ENCODE data around the gene EHHADH.

- TF ChIP-seq CTCF (IDR thresholded peaks at IDR 0.05) (no peak), POLR2A (IDR thresholded peaks at IDR 0.05) (no peak)
Observed at GRCh38 chr3:185149591-185149990, 104.3 kb downstream of the EHHADH start.

All from body of pancreas (tissue), 4 donors.